Left ventricle myocardium inferior (tissue), 1 donor: Measurements from ENCODE around the gene B3GNT2. TPM values are rescaled to one million over a fixed set of nuclear protein-coding genes. Genes with fewer than 3 reads are reported as not detected.
A peak's percentile ranks its signal among the peaks of the same experiment; 100 is the strongest.
"Not testable (repeated sequence)": the region's sequence is repeated elsewhere in the genome, so short reads cannot be mapped to it uniquely, and the experiment has no call there.

Experiments used
- DNase-seq: peaks from one replicate; pipeline ENCODE4 v3.0.0-alpha.2; 2020
- H3K27ac ChIP-seq: fragments of 200-600 bp; replicated peaks from 2 replicates; pipeline ENCODE4 v1.8.0; 2021
- H3K27me3 ChIP-seq: fragments of 200-600 bp; 2 replicates; pipeline ENCODE4 v1.8.0; 2021; ENCODE audit warnings: low read depth
- H3K36me3 ChIP-seq: fragments of 200-600 bp; 2 replicates; pipeline ENCODE4 v1.8.0; 2021
- H3K4me1 ChIP-seq: fragments of 200-600 bp; 2 replicates; pipeline ENCODE4 v1.8.0; 2021
- H3K4me3 ChIP-seq: fragments of 200-600 bp; 2 replicates; pipeline ENCODE4 v1.8.0; 2021; ENCODE audit warnings: mild to moderate bottlenecking, moderate library complexity
- H3K9me3 ChIP-seq: fragments of 200-600 bp; replicated peaks from 2 replicates; pipeline ENCODE4 v1.8.0; 2021
- CTCF ChIP-seq: fragments of 200-600 bp; IDR thresholded peaks from 2 replicates; pipeline ENCODE4 v1.8.0; 2021; ENCODE audit warnings: antibody characterized with exemption, mild to moderate bottlenecking, borderline replicate concordance
- intact Hi-C: fragments of 100-400 bp; cut with micrococcal nuclease; formaldehyde crosslinking; loops from one replicate; pipeline ENCODE4 v1.11.0; 2022
- total RNA-seq: library from RNA; stranded (reverse); fragmentation: NEBNext Ultra II Directional; extraction: Animal tissue kit (Norgen Biotek cat#: 25700); gene quantifications from one replicate; pipeline ENCODE4 v1.2.1, GENCODE V29; 2021
- donor health status: DM: no; HTN: yes; CAD: no; lungs with severe emphysema.

Gene B3GNT2
- total RNA-seq, 1 donor from 2014 or later, result 16.8 TPM

DNA sequence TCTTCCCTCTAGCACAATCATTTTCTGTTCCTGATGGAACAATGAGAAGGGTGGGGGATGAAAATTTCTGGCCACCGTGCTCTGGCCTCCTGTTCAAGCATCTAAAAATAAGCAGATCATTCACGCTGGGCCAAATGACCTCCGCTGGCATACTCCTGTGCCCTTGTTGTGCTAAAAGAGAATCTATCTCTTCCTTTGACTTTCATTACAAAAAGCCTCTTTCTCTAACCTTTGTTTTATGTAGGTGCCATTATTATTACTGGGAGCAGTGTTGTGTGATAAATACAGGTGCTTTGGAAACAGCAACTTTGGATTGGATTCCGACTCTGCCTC lies 44.6 kb upstream of the B3GNT2 start:
- no peak for TF ChIP-seq CTCF
- H3K27ac ChIP-seq, result peak overlapping the region; percentile 89
- H3K9me3 ChIP-seq, result peaks cover 11% of the 10 kb centered on the region
- intact Hi-C loops, result no loop called here
- no peak overlapping the region for H3K4me3 ChIP-seq
- no peaks in the 10 kb centered on the region for H3K36me3 ChIP-seq
- H3K27me3 ChIP-seq, result no peaks in the 10 kb centered on the region
- DNase-seq, result peak; percentile 34
- peaks cover 45% of the 10 kb centered on the region for H3K4me1 ChIP-seq

GRCh38 chr2:62152000-62152399 lies 43.9 kb upstream of the B3GNT2 start:
- H3K27ac ChIP-seq, result peak overlapping the region; percentile 89
- intact Hi-C loops, result no loop called here

GRCh38 chr2:62156861-62157496 lies 38.9 kb upstream of the B3GNT2 start:
- no peaks in the 10 kb centered on the region for H3K36me3 ChIP-seq
- peaks cover 11% of the 10 kb centered on the region for H3K9me3 ChIP-seq
- H3K27me3 ChIP-seq, result no peaks in the 10 kb centered on the region
- no peak for TF ChIP-seq CTCF
- peak overlapping the region; percentile 36 for H3K27ac ChIP-seq
- DNase-seq, result no peak
- peaks cover 41% of the 10 kb centered on the region for H3K4me1 ChIP-seq
- no peak overlapping the region for H3K4me3 ChIP-seq
- intact Hi-C loops, result no loop called here

More at GRCh38 chr2:62152000-62152399, 43.9 kb upstream of the B3GNT2 start:
- Histone ChIP-seq H3K4me1 (peaks cover 45% of the 10 kb centered on the region), H3K36me3 (no peaks in the 10 kb centered on the region), H3K4me3 (no peak overlapping the region), H3K27me3 (no peaks in the 10 kb centered on the region), H3K9me3 (peaks cover 11% of the 10 kb centered on the region)
- DNase-seq, result no peak
- TF ChIP-seq CTCF, result no peak

- Histone ChIP-seq H3K27ac (peak overlapping the region; percentile 48), H3K9me3 (peaks cover 11% of the 10 kb centered on the region), H3K36me3 (no peaks in the 10 kb centered on the region), H3K4me3 (no peak overlapping the region), H3K4me1 (peaks cover 41% of the 10 kb centered on the region), H3K27me3 (no peaks in the 10 kb centered on the region)
- DNase-seq, result peak; percentile 30
- intact Hi-C loops, result no loop called here
- TF ChIP-seq CTCF, result no peak
Observed at GRCh38 chr2:62158444-62159121, 37.3 kb upstream of the B3GNT2 start.

- H3K36me3 ChIP-seq, H3K27me3 ChIP-seq, DNase-seq, H3K4me3 ChIP-seq, H3K9me3 ChIP-seq, H3K27ac ChIP-seq, intact Hi-C loops: not testable (repeated sequence)
- H3K4me1 ChIP-seq, result peaks cover 54% of the 10 kb centered on the region
Observed at GRCh38 chr2:62160691-62161090, 35.2 kb upstream of the B3GNT2 start.

DNA sequence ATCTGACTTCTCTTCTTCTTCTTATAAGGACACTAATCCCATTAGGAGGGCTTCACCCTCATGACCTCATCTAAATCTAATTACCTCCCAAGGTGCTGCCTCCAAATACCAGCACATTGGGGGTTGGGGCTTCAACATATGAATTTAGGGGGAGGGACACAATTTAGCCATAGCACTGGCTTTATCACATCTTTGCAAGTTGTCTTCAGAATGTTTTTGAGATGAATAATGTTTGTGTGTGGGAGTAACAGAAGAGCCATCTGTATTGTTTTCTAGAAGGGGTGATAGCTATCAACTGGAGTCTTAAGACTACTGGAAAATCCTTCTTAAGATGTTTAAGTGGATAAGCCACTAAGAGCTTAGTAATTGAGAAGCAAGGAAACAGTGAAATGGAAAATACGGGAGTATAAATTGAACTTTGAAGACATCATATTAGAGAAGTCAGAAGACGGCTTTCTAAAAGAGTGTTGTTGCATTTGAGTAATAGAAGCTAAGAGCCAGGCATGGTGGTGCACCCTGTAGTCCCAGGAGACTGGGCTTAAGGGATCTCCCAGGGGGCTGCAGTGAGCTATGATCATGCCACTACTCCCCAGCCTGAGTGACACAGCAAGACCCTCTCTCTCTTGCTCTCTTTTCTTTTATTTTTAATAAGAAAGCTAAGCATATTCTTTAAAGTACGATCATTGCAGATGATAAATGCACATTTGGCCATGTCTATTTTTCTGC lies 32.6 kb upstream of the B3GNT2 start:
- H3K27ac ChIP-seq, result peak overlapping the region; percentile 57
- H3K4me3 ChIP-seq, result no peak overlapping the region
- no peaks in the 10 kb centered on the region for H3K27me3 ChIP-seq
- DNase-seq, result no peak
- TF ChIP-seq CTCF, result no peak
- no peaks in the 10 kb centered on the region for H3K9me3 ChIP-seq
- H3K4me1 ChIP-seq, result peaks cover 37% of the 10 kb centered on the region
- intact Hi-C loops, result no loop called here
- no peaks in the 10 kb centered on the region for H3K36me3 ChIP-seq
